DND-41 (cell line): ENCODE results near the gene CXCR3.

Source experiments
- ATAC-seq: fragments of 200-7000 bp; cut with Tn5 transposase; 3 replicates; pipeline ENCODE4 v1.9.1; 2021; ENCODE audit warnings: low read depth; ENCODE audit not compliant: insufficient read depth
- DNase-seq: peaks from one replicate; pipeline ENCODE4 v3.0.0-alpha.2; 2020
- H2AFZ ChIP-seq: 2 replicates; pipeline ENCODE4 v1.6.0; 2012; ENCODE audit warnings: low read depth, low read length
- H3K27ac ChIP-seq: 2 replicates; pipeline ENCODE4 v1.5.1; 2012; ENCODE audit warnings: low read length, inconsistent platforms
- H3K27me3 ChIP-seq: fragments of 200-600 bp; sonication (generic); 2 replicates; pipeline ENCODE4 v1.6.0; 2012; ENCODE audit warnings: low read length, mild to moderate bottlenecking, inconsistent platforms; ENCODE audit not compliant: insufficient read depth, poor library complexity
- H3K36me3 ChIP-seq: 2 replicates; pipeline ENCODE4 v1.5.1; 2012; ENCODE audit warnings: low read length, inconsistent platforms; ENCODE audit not compliant: insufficient read depth
- H3K4me1 ChIP-seq: 2 replicates; pipeline ENCODE4 v1.5.1; 2012; ENCODE audit warnings: mild to moderate bottlenecking, low read length; ENCODE audit not compliant: insufficient read depth
- H3K4me2 ChIP-seq: 2 replicates; pipeline ENCODE4 v1.6.0; 2012; ENCODE audit warnings: mild to moderate bottlenecking, moderate library complexity, low read length, inconsistent platforms; ENCODE audit not compliant: insufficient read depth
- H3K4me3 ChIP-seq, 2 experiments: fragments of 200-600 bp in 1 of 2; shearing (Covaris generic) in 1 of 2; 2 replicates each; pipeline ENCODE4 v1.5.1; 2012 to 2016; ENCODE audit warnings: inconsistent platforms in 2 of 2, low read length in 2 of 2, mild to moderate bottlenecking in 2 of 2, low read depth in 1 of 2, moderate library complexity in 1 of 2
- H3K79me2 ChIP-seq: 2 replicates; pipeline ENCODE4 v1.6.0; 2012; ENCODE audit warnings: low read length, inconsistent platforms; ENCODE audit not compliant: insufficient read depth
- H3K9ac ChIP-seq: 2 replicates; pipeline ENCODE4 v1.6.0; 2012; ENCODE audit warnings: low read depth, mild to moderate bottlenecking, inconsistent platforms, low read length, moderate library complexity
- H3K9me3 ChIP-seq: 2 replicates; pipeline ENCODE4 v1.5.1; 2012; ENCODE audit warnings: low read length, moderate library complexity, mild to moderate bottlenecking, inconsistent platforms; ENCODE audit not compliant: insufficient read depth, severe bottlenecking
- H4K20me1 ChIP-seq: 2 replicates; pipeline ENCODE4 v1.6.0; 2012; ENCODE audit warnings: low read length; ENCODE audit not compliant: insufficient read depth
- CTCF ChIP-seq: IDR thresholded peaks from 2 replicates; pipeline ENCODE4 v1.5.1; 2012; ENCODE audit warnings: borderline replicate concordance, low read length, moderate library complexity, mild to moderate bottlenecking; ENCODE audit not compliant: poor library complexity, severe bottlenecking; ENCODE audit errors: extremely low read depth
- EZH2 ChIP-seq: IDR thresholded peaks from 3 replicates; pipeline ENCODE4 v1.6.1; 2012; ENCODE audit warnings: borderline replicate concordance, low read depth, mild to moderate bottlenecking, moderate library complexity, low read length, inconsistent platforms; ENCODE audit not compliant: severe bottlenecking

The CXCR3 gene

GRCh38 chrX:71637848-71638247 is 19.5 kb upstream of the CXCR3 start:
- Histone ChIP-seq H3K4me1 (no peaks in the 10 kb centered on the region), H3K27me3 (no peaks in the 10 kb centered on the region), H3K27ac (no peak overlapping the region), H4K20me1 (no peaks in the 10 kb centered on the region), H3K79me2 (no peaks in the 10 kb centered on the region), H3K4me2 (no peak overlapping the region), H3K4me3 (no peak overlapping the region), H3K9ac (no peak overlapping the region), H3K36me3 (no peaks in the 10 kb centered on the region), H3K9me3 (no peaks in the 10 kb centered on the region), H2AFZ (no peak overlapping the region)
- DNase-seq (no peak), ATAC-seq (no peak)
- no peak for TF ChIP-seq EZH2
- TF ChIP-seq CTCF = no peak

GRCh38 chrX:71637253-71637618 is 18.9 kb upstream of the CXCR3 start:
- H3K4me1 ChIP-seq = no peaks in the 10 kb centered on the region
- no peaks in the 10 kb centered on the region for H3K9me3 ChIP-seq
- H2AFZ ChIP-seq = no peak overlapping the region
- H4K20me1 ChIP-seq = no peaks in the 10 kb centered on the region
- H3K9ac ChIP-seq = no peak overlapping the region
- ATAC-seq = no peak
- no peak overlapping the region for H3K4me2 ChIP-seq
- no peaks in the 10 kb centered on the region for H3K36me3 ChIP-seq
- H3K4me3 ChIP-seq = no peak overlapping the region
- H3K27me3 ChIP-seq = no peaks in the 10 kb centered on the region
- TF ChIP-seq EZH2 = no peak
- no peak for TF ChIP-seq CTCF
- H3K79me2 ChIP-seq = no peaks in the 10 kb centered on the region
- H3K27ac ChIP-seq = no peak overlapping the region
- no peak for DNase-seq

- no peak for ATAC-seq
- H3K9ac ChIP-seq = no peak overlapping the region
These were observed 18.3 kb upstream of the CXCR3 start for GRCh38 chrX:71636438-71637252.

More at GRCh38 chrX:71636438-71637252, 18.3 kb upstream of the CXCR3 start:
- Histone ChIP-seq H3K4me2 (no peak overlapping the region), H3K79me2 (no peaks in the 10 kb centered on the region), H3K4me1 (no peaks in the 10 kb centered on the region), H2AFZ (no peak overlapping the region), H3K9me3 (no peaks in the 10 kb centered on the region), H3K4me3 (no peak overlapping the region), H3K27me3 (no peaks in the 10 kb centered on the region), H3K36me3 (no peaks in the 10 kb centered on the region), H3K27ac (no peak overlapping the region), H4K20me1 (no peaks in the 10 kb centered on the region)
- no peak for DNase-seq
- no peak for TF ChIP-seq EZH2
- TF ChIP-seq CTCF = no peak
